IPS-15b (cell line): ENCODE results near the gene PYCR2.
A peak's percentile ranks its signal among the peaks of the same experiment; 100 is the strongest.
"Not testable (repeated sequence)": the region's sequence is repeated elsewhere in the genome, so short reads cannot be mapped to it uniquely, and the experiment has no call there.

ENCODE experiments used
- H3K27me3 ChIP-seq: one replicate; pipeline ENCODE4 v1.6.1; 2013; ENCODE audit warnings: low read length; ENCODE audit not compliant: control insufficient read depth, insufficient read depth
- H3K36me3 ChIP-seq: one replicate; pipeline ENCODE4 v1.6.1; 2013; ENCODE audit warnings: low read length; ENCODE audit not compliant: control insufficient read depth, insufficient read depth
- H3K4me1 ChIP-seq: one replicate; pipeline ENCODE4 v1.6.1; 2013; ENCODE audit warnings: mild to moderate bottlenecking, low read length; ENCODE audit not compliant: control insufficient read depth, insufficient read depth
- H3K4me3 ChIP-seq: one replicate; pipeline ENCODE4 v1.5.1; 2013; ENCODE audit warnings: low read depth, low read length
- H3K9ac ChIP-seq: one replicate; pipeline ENCODE4 v1.6.1; 2013; ENCODE audit warnings: low read depth, mild to moderate bottlenecking, low read length
- H3K9me3 ChIP-seq: one replicate; pipeline ENCODE4 v1.6.1; 2013; ENCODE audit warnings: mild to moderate bottlenecking, low read length; ENCODE audit not compliant: control insufficient read depth, insufficient read depth

PYCR2 gene

DNA sequence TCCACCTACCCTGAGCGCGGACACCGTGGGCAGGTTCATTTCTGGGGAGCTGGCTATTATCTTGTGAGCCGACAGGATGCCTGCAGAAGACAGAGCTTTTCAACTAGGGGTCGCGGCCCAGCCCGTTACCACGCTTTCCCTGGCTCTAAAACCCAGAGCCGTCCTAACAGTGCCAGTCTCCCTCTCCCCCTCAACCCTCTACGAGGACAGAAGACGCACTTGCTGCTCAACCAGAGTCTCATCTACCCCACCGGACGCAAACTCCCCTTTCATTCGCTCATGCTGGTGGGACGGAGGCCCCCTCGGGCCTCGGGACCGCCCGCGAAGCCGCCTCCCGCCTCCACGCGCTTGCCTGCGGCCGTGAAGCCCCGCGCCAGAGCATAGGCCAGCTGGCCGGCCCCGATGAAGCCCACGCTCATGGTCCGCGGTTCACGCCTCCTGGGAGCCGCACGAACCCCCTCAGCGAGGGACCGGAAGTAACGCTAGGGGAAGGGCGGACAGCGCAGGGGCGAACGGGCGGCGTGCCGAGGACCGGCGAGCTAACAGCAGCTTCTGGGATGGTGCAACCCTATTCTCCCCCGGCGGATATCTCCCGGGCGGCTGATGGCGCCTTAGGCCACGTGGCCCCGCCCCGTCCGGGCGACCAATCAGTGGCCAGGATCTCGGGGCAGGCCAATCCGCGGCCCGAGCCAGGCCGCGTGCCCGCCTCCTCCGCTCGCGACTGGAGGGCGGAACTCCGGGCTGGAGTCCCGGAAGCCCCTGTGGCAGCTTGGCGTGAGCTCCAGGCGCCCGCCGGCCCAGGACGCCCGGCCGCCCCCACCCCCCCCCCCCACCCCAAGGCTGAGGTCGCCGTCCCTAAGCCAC is at the start of gene PYCR2:
Gene PYCR2 (minus strand): TSS at position 559 of the 864 bp plus-strand sequence. CDS start 140 bp downstream, at position 419.
- Histone ChIP-seq H3K9ac (peak within 1 kb of the TSS; percentile 94), H3K9me3 (no peaks in the 10 kb centered on the region), H3K36me3 (peaks cover 23% of the 10 kb centered on the region), H3K27me3 (no peaks in the 10 kb centered on the region), H3K4me3 (peak within 1 kb of the TSS; percentile 95), H3K4me1 (no peaks in the 10 kb centered on the region)

DNA sequence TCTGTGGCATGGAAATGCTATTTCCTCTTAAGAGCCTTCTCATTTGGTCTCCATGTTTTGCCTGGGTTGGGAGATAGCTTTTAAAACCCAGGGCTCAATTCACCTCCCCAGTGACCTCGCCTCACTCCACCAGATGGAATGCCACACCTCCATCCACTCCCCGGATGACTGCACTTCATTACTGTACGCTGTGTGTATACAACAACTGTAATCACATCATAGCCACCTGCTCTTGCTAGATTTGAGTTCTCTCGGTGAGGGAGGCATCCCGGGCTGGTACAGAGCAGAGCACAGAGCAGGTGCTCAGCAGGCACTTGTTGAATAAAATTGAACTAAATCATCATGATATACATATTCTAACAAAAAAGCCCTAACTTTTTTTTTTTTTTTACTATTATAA is 49.1 kb upstream of the PYCR2 start:
- no peaks in the 10 kb centered on the region for H3K4me1 ChIP-seq
- no peaks in the 10 kb centered on the region for H3K27me3 ChIP-seq
- no peak overlapping the region for H3K9ac ChIP-seq
- no peaks in the 10 kb centered on the region for H3K9me3 ChIP-seq
- H3K4me3 ChIP-seq = no peak overlapping the region
- H3K36me3 ChIP-seq = peaks cover 2% of the 10 kb centered on the region

DNA sequence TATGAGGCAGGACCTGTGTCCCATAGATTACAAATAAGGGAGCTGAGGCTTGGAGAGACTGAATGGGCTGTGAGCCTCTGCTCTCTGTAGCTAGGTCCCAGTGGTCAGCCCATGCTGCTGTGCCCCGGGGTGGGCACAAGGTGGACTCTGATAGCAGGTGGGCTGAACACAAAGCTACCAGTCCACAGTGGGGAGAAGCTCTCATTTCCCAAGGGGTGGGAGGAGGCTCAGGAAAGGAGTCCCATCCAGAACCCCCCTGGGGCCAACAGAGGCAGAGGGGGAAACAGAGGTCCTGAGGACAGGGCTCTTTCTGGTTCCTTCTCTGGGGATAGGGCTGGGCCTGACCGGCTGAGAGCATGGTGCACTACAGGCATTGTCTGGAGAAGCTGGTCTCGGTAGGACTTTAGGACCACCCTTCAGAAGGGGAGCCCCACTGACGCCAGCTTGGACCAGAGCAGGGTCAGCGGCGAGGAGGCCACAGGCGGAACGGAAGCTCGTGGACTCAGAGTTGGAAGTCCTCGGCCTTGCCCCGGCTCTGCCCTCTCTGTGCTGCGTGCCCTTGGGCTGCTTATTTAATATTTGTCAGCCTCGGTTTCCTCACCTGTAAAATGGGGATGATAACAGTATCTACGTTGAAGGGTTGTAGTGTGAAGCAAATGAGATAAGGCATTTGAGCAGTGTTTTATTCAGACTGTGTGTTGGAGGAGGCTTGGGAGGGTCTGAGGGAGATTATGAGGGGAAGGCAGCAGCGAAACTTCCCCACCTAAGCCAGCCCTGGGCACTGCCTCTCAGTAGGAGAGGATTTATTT is 48.5 kb upstream of the PYCR2 start:
- no peaks in the 10 kb centered on the region for H3K27me3 ChIP-seq
- no peaks in the 10 kb centered on the region for H3K4me1 ChIP-seq
- no peak overlapping the region for H3K4me3 ChIP-seq
- no peaks in the 10 kb centered on the region for H3K9me3 ChIP-seq
- H3K9ac ChIP-seq = no peak overlapping the region
- H3K36me3 ChIP-seq = peaks cover under 1% of the 10 kb centered on the region

DNA sequence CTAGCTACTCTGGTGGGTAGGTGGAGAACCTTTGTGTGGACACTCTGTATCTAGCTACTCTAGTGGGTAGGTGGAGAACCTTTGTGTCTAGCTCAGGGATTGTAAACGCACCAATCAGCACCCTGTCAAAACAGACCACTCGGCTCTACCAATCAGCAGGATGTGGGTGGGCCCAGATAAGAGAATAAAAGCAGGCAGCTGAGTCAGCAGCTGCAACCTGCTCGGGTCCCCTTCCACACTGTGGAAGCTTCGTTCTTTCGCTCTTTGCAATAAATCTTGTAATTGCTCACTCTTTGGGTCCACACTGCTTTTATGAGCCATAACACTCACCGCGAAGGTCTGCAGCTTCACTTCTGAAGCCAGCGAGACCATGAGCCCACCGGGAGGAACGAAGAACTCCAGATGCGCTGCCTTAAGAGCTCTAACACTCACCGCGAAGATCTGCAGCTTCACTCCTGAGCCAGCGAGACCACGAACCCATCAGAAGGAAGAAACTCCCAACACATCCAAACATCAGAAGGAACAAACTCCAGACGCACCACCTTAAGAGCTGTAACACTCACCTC is 46.6 kb upstream of the PYCR2 start:
- H3K9me3 ChIP-seq, H3K36me3 ChIP-seq, H3K27me3 ChIP-seq, H3K4me1 ChIP-seq, H3K9ac ChIP-seq, H3K4me3 ChIP-seq: not testable (repeated sequence)

DNA sequence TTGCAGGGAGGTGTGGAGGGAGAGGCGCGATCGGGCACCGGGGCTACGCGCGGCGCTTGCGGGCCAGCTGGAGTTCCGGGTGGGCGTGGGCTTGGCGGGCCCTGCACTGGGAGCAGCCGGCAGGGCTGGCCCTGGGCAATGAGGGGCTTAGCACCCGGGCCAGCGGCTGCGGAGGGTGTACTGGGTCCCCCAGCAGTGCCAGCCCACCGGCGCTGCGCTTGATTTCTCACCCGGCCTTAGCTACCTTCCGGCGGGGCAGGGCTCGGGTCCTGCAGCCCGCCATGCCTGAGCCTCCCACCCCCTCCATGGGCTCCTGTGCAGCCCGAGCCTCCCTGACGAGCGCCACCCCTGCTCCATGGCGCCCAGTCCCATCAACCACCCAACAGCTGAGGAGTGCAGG is 45.7 kb upstream of the PYCR2 start:
- not testable (repeated sequence) for H3K9ac ChIP-seq, H3K36me3 ChIP-seq, H3K9me3 ChIP-seq, H3K4me1 ChIP-seq, H3K4me3 ChIP-seq, H3K27me3 ChIP-seq

DNA sequence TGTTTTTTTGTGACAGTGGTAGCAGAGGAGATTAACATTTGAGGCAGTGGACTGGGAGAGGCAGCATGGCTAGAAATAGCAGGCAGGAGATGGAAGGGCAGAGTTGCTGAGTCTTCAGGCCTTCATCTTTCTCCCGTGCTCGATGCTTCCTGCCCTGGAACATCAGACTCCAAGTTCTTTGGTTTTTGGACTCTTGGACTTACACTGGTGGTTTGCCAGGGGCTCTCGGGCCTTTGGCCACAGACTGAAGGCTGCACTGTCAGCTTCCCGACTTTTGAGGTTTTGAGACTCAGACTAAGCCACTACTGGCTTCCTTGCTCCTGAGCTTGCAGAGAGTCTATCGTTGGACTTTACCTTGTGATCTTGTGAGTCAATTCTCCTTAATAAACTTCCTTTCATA is 41.2 kb upstream of the PYCR2 start:
- Histone ChIP-seq H3K36me3 (no peaks in the 10 kb centered on the region), H3K9ac (no peak overlapping the region), H3K4me1 (no peaks in the 10 kb centered on the region), H3K27me3 (no peaks in the 10 kb centered on the region), H3K4me3 (no peak overlapping the region), H3K9me3 (no peaks in the 10 kb centered on the region)

DNA sequence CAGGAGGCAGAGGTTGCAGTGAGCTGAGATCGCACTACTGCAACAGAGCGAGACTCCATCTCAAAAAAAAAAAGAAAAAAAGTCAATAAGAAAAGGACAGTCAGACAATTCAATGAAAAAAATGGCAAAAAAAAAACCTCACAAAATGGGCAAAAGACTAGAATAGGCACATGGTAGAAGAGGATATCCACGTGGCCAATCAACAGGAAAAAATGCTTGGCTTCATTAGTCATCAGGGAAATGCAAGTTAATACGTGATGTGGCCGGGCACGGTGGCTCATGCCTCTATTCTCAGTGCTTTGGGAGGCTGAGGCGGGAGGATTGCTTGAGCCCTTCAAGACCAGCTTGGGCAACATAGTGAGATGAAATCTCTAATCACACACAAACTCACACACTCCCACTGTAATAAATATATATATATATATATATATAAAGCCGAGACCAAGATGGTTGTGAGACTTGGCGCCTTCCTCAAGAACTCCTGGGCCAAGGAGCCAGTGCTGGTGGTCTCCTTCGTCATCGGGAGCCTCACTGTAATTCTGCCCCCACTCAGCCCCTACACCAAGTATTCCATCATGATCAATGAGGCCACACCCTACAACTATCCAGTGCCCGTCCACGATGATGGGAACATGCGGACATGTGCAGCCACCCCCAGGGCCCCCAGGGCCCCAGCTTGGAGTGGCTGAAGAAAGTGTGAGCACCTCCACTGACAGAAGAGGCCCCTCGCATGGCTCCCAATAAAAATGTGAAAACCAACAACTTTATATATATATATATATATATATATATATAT is 39.9 kb upstream of the PYCR2 start:
- Histone ChIP-seq H3K4me1 (no peaks in the 10 kb centered on the region), H3K9me3 (no peaks in the 10 kb centered on the region), H3K4me3 (no peak overlapping the region), H3K36me3 (no peaks in the 10 kb centered on the region), H3K9ac (no peak overlapping the region), H3K27me3 (no peaks in the 10 kb centered on the region)

DNA sequence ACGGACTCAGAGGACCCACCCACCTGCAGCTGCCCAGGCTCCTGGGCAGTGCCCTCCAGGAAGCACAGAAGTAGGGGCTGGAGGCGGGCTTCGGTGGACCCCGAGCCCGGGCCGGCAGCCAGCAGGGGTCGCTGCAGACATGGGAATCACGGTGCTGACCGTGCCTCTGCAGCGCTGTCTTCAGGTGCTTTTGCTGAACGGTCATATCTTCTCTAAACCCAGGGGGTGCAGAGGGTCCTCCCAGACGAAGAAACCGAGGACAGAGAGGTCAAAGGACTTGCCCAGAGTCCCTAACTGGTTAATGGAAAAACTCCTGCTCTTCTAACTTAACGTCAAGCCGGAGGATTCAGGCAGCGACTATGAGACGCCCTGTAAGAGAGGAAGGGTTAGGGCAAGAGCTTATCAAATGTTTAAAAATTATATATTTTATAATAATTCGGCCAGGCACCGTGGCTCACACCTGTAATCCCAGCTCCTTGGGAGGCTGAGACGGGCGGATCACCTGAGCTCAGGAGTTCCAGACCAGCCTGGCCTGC is 38.5 kb upstream of the PYCR2 start:
- no peak overlapping the region for H3K9ac ChIP-seq
- no peak overlapping the region for H3K4me3 ChIP-seq
- no peaks in the 10 kb centered on the region for H3K9me3 ChIP-seq
- no peaks in the 10 kb centered on the region for H3K36me3 ChIP-seq
- no peaks in the 10 kb centered on the region for H3K4me1 ChIP-seq
- H3K27me3 ChIP-seq = no peaks in the 10 kb centered on the region

DNA sequence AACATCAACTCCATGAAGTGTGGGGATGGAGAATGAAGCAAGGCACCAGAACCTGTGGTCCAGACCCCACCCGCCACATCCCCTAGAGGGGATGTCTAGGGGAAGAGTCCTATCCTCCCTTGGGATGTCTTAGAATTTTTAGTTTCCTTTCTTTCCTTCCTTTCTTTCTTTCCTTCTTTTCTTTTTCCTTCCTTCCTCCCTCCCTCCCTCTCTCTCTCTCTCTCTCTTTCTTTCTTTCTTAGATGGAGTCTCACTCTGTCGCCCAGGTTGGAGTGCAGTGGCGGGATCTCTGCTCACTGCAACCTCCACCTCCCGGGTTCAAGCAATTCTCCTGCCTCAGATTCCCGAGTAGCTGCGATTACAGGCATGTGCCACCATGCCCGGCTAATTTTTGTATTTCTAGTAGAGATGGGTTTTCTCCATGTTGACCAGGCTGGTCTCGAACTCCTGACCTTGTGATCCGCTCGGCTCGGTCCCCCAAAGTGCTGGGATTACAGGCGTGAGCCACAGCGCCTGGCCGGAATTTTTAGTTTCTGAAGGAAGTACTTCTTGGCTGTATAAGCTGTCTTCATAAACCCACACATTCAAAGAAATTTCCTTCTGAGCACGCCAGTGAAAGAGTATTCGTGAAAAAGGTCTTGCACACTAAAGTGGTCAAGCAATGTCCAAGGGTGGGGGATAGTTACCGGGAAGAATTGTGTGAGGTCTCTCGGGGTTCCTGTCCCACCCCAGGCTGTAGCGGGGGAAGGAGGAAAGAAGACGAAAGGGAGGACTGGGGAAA is 37.8 kb upstream of the PYCR2 start:
- Histone ChIP-seq H3K4me1 (no peaks in the 10 kb centered on the region), H3K9me3 (no peaks in the 10 kb centered on the region), H3K4me3 (no peak overlapping the region), H3K27me3 (no peaks in the 10 kb centered on the region), H3K9ac (no peak overlapping the region), H3K36me3 (no peaks in the 10 kb centered on the region)

DNA sequence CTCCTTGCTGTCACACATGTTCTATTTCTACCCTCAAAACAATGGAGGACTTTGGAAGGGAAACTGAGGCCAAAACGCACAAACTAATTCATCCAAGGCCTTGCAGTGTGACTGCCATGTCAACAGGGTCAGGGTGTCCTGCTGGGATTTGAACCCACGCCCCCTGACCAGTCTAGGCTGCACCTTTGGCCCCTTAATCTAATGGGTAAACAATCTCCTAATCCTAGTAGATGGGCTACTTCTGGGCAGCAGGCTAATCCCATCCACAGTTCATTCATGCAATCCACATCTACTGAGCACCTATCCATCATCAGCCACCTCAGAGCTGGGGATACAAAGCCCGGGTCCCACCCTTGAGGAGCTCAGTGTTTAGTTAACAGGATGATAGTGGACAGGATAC is 34.0 kb upstream of the PYCR2 start:
- H3K27me3 ChIP-seq = no peaks in the 10 kb centered on the region
- H3K4me3 ChIP-seq = no peak overlapping the region
- H3K9me3 ChIP-seq = no peaks in the 10 kb centered on the region
- no peaks in the 10 kb centered on the region for H3K36me3 ChIP-seq
- H3K9ac ChIP-seq = no peak overlapping the region
- no peaks in the 10 kb centered on the region for H3K4me1 ChIP-seq
